H1 (cell line): ENCODE measurements around the gene UHRF2.

Experiments
- ASH2L ChIP-seq: fragments of 200-600, 300-600 bp; sonication (generic); IDR thresholded peaks from one replicate; pipeline ENCODE4 v1.7.1; 2017; ENCODE audit warnings: low read length
- CTBP2 ChIP-seq: IDR thresholded peaks from 2 replicates; pipeline ENCODE4 v1.7.0; 2011; ENCODE audit warnings: borderline replicate concordance, mild to moderate bottlenecking, moderate library complexity, mixed read lengths, low read length; ENCODE audit not compliant: insufficient read depth, insufficient read length
- POLR2A ChIP-seq, 2 experiments: IDR thresholded peaks; 1 replicate in 1 of 2; 2 replicates in 1 of 2; pipeline ENCODE4 v1.6.1; 2011; ENCODE audit warnings: low read depth in 2 of 2, low read length in 2 of 2, mild to moderate bottlenecking in 2 of 2; ENCODE audit errors: control extremely low read depth in 1 of 2
- RFX5 ChIP-seq: IDR thresholded peaks from 2 replicates; pipeline ENCODE4 v1.6.1; 2011; ENCODE audit warnings: low read depth, low read length, improper control_type of control experiment, borderline replicate concordance
- TF ChIP-seq, protein P1 (sequence below): IDR thresholded peaks from 2 replicates; pipeline ENCODE4 v1.6.1; 2012; ENCODE audit warnings: low read length, inconsistent platforms

DNA sequence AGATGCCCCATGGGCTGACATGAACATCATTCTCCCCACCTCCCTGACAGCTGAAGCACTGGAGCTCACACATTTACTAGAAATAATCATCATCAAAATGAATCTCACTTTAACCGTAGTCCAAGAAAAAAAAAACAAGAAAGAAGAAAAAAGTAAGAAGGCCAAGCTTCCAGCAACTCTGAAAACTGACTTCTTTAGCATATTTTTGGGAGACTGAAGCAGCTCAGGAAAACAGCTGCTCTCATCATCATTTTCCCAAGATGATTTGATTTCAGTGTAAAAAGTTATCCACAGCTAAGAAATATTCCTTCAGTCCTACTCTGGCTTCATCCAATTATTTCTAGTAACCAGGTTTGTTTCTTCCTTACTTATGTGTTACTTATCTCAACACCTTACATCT lies 140.9 kb downstream of the UHRF2 start:
- TF ChIP-seq, protein P1, sequence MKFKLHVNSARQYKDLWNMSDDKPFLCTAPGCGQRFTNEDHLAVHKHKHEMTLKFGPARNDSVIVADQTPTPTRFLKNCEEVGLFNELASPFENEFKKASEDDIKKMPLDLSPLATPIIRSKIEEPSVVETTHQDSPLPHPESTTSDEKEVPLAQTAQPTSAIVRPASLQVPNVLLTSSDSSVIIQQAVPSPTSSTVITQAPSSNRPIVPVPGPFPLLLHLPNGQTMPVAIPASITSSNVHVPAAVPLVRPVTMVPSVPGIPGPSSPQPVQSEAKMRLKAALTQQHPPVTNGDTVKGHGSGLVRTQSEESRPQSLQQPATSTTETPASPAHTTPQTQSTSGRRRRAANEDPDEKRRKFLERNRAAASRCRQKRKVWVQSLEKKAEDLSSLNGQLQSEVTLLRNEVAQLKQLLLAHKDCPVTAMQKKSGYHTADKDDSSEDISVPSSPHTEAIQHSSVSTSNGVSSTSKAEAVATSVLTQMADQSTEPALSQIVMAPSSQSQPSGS: no peak
- TF ChIP-seq POLR2A (IDR thresholded peaks at IDR 0.05; ENCODE audit: control extremely low read depth in 1 of 2, low read depth in 2 of 2, low read length in 2 of 2): no peak
- TF ChIP-seq RFX5: no peak
- TF ChIP-seq ASH2L: no peak
- no peak for TF ChIP-seq CTBP2
